Stimulated activated naive CD8-positive, alpha-beta T cell treated with anti-CD3 and anti-CD28 coated beads, Interleukin-15, amount 100 ng/mL, for 72 hours (primary cell): ENCODE measurements around the gene MCF2L2.

Experiments used
- ATAC-seq: fragments of 150-1000 bp; cut with Tn5 transposase; 2 replicates; pipeline ENCODE4 v1.10.0; 2021; ENCODE audit warnings: mild to moderate bottlenecking, moderate library complexity
- DNase-seq, 2 donors: peaks; one replicate each; pipeline ENCODE4 v3.0.0; 2021 to 2022
- H3K27ac Mint-ChIP-seq, 2 donors: one replicate each; pipeline ENCODE4 v1.8.0; 2022; ENCODE audit warnings: mild to moderate bottlenecking in 2 of 2, mixed read lengths in 2 of 2, moderate library complexity in 2 of 2
- H3K27me3 Mint-ChIP-seq: one replicate; pipeline ENCODE4 v1.8.0; 2022; ENCODE audit warnings: mixed read lengths
- H3K4me1 Mint-ChIP-seq: one replicate; pipeline ENCODE4 v1.8.0; 2022; ENCODE audit warnings: mild to moderate bottlenecking, mixed read lengths
- H3K4me3 Mint-ChIP-seq, 2 donors: one replicate each; pipeline ENCODE4 v1.8.0; 2022; ENCODE audit warnings: mild to moderate bottlenecking in 2 of 2, mixed read lengths in 2 of 2, moderate library complexity in 1 of 2
- H3K9me3 Mint-ChIP-seq, 2 donors: one replicate each; pipeline ENCODE4 v1.8.0; 2022; ENCODE audit warnings: mixed read lengths in 2 of 2

Gene MCF2L2

GRCh38 chr3:183226333-183226890, 202.0 kb downstream of the MCF2L2 start:
- H3K27me3 Mint-ChIP-seq = no peaks in the 10 kb centered on the region
- H3K4me1 Mint-ChIP-seq = peaks cover 32% of the 10 kb centered on the region
- DNase-seq = no peak
- H3K27ac Mint-ChIP-seq = no peak overlapping the region
- H3K9me3 Mint-ChIP-seq = no peaks in the 10 kb centered on the region
- no peak overlapping the region for H3K4me3 Mint-ChIP-seq
- no peak for ATAC-seq

- peak overlapping the region; percentile 45 to 54 for H3K27ac Mint-ChIP-seq
Measured at GRCh38 chr3:183224180-183224970, 204.0 kb downstream of the MCF2L2 start.

GRCh38 chr3:183222631-183223235, 205.7 kb downstream of the MCF2L2 start:
- ATAC-seq (no peak), DNase-seq (no peak)
- H3K9me3 Mint-ChIP-seq = no peaks in the 10 kb centered on the region
- H3K27ac Mint-ChIP-seq = no peak overlapping the region
- H3K27me3 Mint-ChIP-seq = no peaks in the 10 kb centered on the region
- no peak overlapping the region for H3K4me3 Mint-ChIP-seq
- H3K4me1 Mint-ChIP-seq = peaks cover 33% of the 10 kb centered on the region

More at GRCh38 chr3:183224180-183224970, 204.0 kb downstream of the MCF2L2 start:
- ATAC-seq = peak; percentile 96
- peaks cover 32% of the 10 kb centered on the region for H3K4me1 Mint-ChIP-seq
- no peaks in the 10 kb centered on the region for H3K9me3 Mint-ChIP-seq
- H3K4me3 Mint-ChIP-seq = peak overlapping the region; percentile 61 to 69
- DNase-seq = peak; percentile 21 to 62
- H3K27me3 Mint-ChIP-seq = no peaks in the 10 kb centered on the region

- H3K9me3 Mint-ChIP-seq = no peaks in the 10 kb centered on the region
- H3K27me3 Mint-ChIP-seq = no peaks in the 10 kb centered on the region
- no peak overlapping the region for H3K27ac Mint-ChIP-seq
- no peak overlapping the region for H3K4me3 Mint-ChIP-seq
- DNase-seq (no peak), ATAC-seq (no peak)
- H3K4me1 Mint-ChIP-seq = peaks cover 32% of the 10 kb centered on the region
Measured at GRCh38 chr3:183220828-183221227, 207.6 kb downstream of the MCF2L2 start.

GRCh38 chr3:183218826-183219225, 209.6 kb downstream of the MCF2L2 start:
- H3K9me3 Mint-ChIP-seq = no peaks in the 10 kb centered on the region
- no peaks in the 10 kb centered on the region for H3K27me3 Mint-ChIP-seq
- no peak overlapping the region for H3K27ac Mint-ChIP-seq
- H3K4me3 Mint-ChIP-seq = no peak overlapping the region
- no peak for DNase-seq
- H3K4me1 Mint-ChIP-seq = peaks cover 16% of the 10 kb centered on the region
- ATAC-seq = no peak

GRCh38 chr3:183217548-183218332, 210.7 kb downstream of the MCF2L2 start:
- H3K4me3 Mint-ChIP-seq = no peak overlapping the region
- no peaks in the 10 kb centered on the region for H3K9me3 Mint-ChIP-seq
- DNase-seq = no peak
- no peak overlapping the region for H3K27ac Mint-ChIP-seq
- peaks cover 6% of the 10 kb centered on the region for H3K4me1 Mint-ChIP-seq
- ATAC-seq = no peak
- no peaks in the 10 kb centered on the region for H3K27me3 Mint-ChIP-seq

GRCh38 chr3:183215591-183216202, 212.7 kb downstream of the MCF2L2 start:
- Mint-ChIP-seq H3K4me1 (peaks cover 24% of the 10 kb centered on the region), H3K4me3 (no peak overlapping the region)

GRCh38 chr3:183214277-183214612, 214.2 kb downstream of the MCF2L2 start:
- Mint-ChIP-seq H3K4me3 (no peak overlapping the region), H3K27me3 (no peaks in the 10 kb centered on the region), H3K27ac (no peak overlapping the region), H3K4me1 (peaks cover 33% of the 10 kb centered on the region), H3K9me3 (peaks cover 19 to 21% of the 10 kb centered on the region in 2 donors)
- DNase-seq = no peak
- no peak for ATAC-seq

More at GRCh38 chr3:183215591-183216202, 212.7 kb downstream of the MCF2L2 start:
- DNase-seq = no peak
- ATAC-seq = no peak
- H3K27ac Mint-ChIP-seq = no peak overlapping the region
- H3K27me3 Mint-ChIP-seq = no peaks in the 10 kb centered on the region
- peaks cover 8 to 10% of the 10 kb centered on the region in 2 donors for H3K9me3 Mint-ChIP-seq

GRCh38 chr3:183213415-183214276, 214.8 kb downstream of the MCF2L2 start:
- peaks cover 33% of the 10 kb centered on the region for H3K4me1 Mint-ChIP-seq
- no peak overlapping the region for H3K27ac Mint-ChIP-seq
- H3K9me3 Mint-ChIP-seq = peaks cover 19 to 21% of the 10 kb centered on the region in 2 donors
- DNase-seq = no peak
- ATAC-seq = no peak
- H3K4me3 Mint-ChIP-seq = no peak overlapping the region
- H3K27me3 Mint-ChIP-seq = no peaks in the 10 kb centered on the region

GRCh38 chr3:183212565-183212964, 215.9 kb downstream of the MCF2L2 start:
- Mint-ChIP-seq H3K9me3 (peaks cover 19 to 30% of the 10 kb centered on the region in 2 donors), H3K27ac (no peak overlapping the region), H3K27me3 (no peaks in the 10 kb centered on the region), H3K4me3 (no peak overlapping the region), H3K4me1 (peaks cover 39% of the 10 kb centered on the region)
- no peak for DNase-seq
- no peak for ATAC-seq

- Mint-ChIP-seq H3K4me3 (no peak overlapping the region), H3K27ac (no peak overlapping the region), H3K4me1 (peaks cover 40% of the 10 kb centered on the region), H3K9me3 (peaks cover 19 to 34% of the 10 kb centered on the region in 2 donors), H3K27me3 (no peaks in the 10 kb centered on the region)
- no peak for DNase-seq
- no peak for ATAC-seq
Measured at GRCh38 chr3:183212096-183212495, 216.3 kb downstream of the MCF2L2 start.

GRCh38 chr3:183211352-183211751, 217.1 kb downstream of the MCF2L2 start:
- Mint-ChIP-seq H3K4me3 (no peak overlapping the region), H3K27me3 (no peaks in the 10 kb centered on the region), H3K9me3 (peaks cover 19 to 34% of the 10 kb centered on the region in 2 donors), H3K27ac (no peak overlapping the region), H3K4me1 (peaks cover 48% of the 10 kb centered on the region)
- DNase-seq = no peak
- ATAC-seq = no peak

GRCh38 chr3:183210862-183211341, 217.5 kb downstream of the MCF2L2 start:
- H3K9me3 Mint-ChIP-seq = peaks cover 19 to 34% of the 10 kb centered on the region in 2 donors
- peaks cover 48% of the 10 kb centered on the region for H3K4me1 Mint-ChIP-seq
- H3K27ac Mint-ChIP-seq = peak overlapping the region in 1 of 2 donors; percentile 93
- DNase-seq (peak in 1 of 2 donors; percentile 27), ATAC-seq (peak; percentile 68)
- no peaks in the 10 kb centered on the region for H3K27me3 Mint-ChIP-seq
- peak overlapping the region; percentile 31 to 57 for H3K4me3 Mint-ChIP-seq

- DNase-seq (no peak), ATAC-seq (no peak)
- Mint-ChIP-seq H3K27ac (peak overlapping the region in 1 of 2 donors; percentile 93), H3K27me3 (no peaks in the 10 kb centered on the region), H3K9me3 (peaks cover 19 to 34% of the 10 kb centered on the region in 2 donors), H3K4me3 (no peak overlapping the region), H3K4me1 (peaks cover 48% of the 10 kb centered on the region)
Measured at GRCh38 chr3:183210341-183210740, 218.1 kb downstream of the MCF2L2 start.
